SK-MEL-5 (cell line): ENCODE measurements around the gene ITGAL. TPM values are rescaled to one million over a fixed set of nuclear protein-coding genes. Genes with fewer than 3 reads are reported as not detected.
A peak's percentile ranks its signal among the peaks of the same experiment; 100 is the strongest.

ENCODE experiments used
- DNase-seq: peaks from one replicate; pipeline ENCODE4 v3.0.0-alpha.2; 2016; ENCODE audit warnings: low read depth, low spot score
- in situ Hi-C: cut with HindIII; loops from 2 replicates; pipeline ENCODE4 v1.10.0; 2016; ENCODE audit warnings: low sequenced_read_pairs, high pct_unique_total_duplicates, low pct_unique_long_range_greater_than_20kb
- small RNA-seq, 2 experiments: library from RNA; depleted of rRNA; stranded (forward); fragments of <200 nt; gene quantifications; one replicate each; pipeline ENCODE3, GENCODE V24; 2014
- total RNA-seq: library from RNA; depleted of rRNA; stranded (reverse); fragments of >200 nt; shearing (Covaris generic); gene quantifications from 2 replicates; pipeline ENCODE4 v1.2.3, GENCODE V29; 2014; rRNA removed

The ITGAL gene
- total RNA-seq, 1 experiment from 2014 or later = not detected

- DNase-seq = peak; percentile 97
- in situ Hi-C loops = no loop called here
Observed at GRCh38 chr16:30567991-30568638, 95.6 kb downstream of the ITGAL start.

GRCh38 chr16:30569281-30569680 lies 96.7 kb downstream of the ITGAL start:
- no peak for DNase-seq
- in situ Hi-C loops = no loop called here

DNA sequence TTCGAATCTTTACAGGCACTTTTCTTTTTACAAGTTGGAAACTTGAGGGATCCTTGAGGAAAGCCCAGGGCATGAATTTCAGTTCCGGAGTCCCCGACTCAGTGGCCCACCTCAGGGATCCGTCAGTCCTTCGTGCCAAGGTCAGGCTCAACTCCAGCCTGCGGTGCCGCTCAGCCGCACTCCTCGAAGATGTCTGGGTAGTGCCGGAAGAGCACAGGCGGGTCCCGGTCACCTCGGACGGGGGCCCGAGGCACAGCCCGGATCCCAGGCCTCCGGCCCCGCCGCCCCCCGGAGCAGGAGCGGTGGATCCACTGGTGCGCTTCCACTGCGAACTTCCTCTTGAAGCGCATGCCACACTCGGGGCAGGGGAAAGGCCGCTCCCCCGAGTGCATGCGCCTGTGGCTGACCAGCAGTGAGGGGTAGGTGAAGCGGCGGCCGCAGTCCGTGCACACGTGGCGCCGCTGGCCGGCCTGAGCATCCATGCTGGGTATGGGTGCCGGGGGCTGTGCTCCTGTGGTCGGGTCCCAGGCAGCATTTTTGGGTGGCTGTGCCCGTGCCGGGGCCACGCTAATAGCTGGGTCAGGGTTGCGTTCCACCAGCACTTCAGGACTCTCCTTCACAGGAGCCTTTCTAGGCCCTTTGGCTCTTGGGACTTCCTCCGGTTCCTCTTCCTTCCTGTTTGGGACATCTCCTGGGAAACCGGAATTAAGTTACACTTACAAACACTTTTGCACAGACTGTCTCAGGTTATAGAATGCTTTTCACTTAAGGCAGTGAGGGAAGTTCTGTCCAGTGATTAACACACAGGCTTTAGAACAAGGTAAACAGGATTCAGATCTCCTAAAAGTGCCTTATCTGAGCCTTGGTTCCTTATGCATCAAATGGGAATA lies 97.4 kb downstream of the ITGAL start:
- in situ Hi-C loops = no loop called here
- DNase-seq = no peak

GRCh38 chr16:30570636-30571444 lies 98.3 kb downstream of the ITGAL start:
- DNase-seq = peak; percentile 10

DNA sequence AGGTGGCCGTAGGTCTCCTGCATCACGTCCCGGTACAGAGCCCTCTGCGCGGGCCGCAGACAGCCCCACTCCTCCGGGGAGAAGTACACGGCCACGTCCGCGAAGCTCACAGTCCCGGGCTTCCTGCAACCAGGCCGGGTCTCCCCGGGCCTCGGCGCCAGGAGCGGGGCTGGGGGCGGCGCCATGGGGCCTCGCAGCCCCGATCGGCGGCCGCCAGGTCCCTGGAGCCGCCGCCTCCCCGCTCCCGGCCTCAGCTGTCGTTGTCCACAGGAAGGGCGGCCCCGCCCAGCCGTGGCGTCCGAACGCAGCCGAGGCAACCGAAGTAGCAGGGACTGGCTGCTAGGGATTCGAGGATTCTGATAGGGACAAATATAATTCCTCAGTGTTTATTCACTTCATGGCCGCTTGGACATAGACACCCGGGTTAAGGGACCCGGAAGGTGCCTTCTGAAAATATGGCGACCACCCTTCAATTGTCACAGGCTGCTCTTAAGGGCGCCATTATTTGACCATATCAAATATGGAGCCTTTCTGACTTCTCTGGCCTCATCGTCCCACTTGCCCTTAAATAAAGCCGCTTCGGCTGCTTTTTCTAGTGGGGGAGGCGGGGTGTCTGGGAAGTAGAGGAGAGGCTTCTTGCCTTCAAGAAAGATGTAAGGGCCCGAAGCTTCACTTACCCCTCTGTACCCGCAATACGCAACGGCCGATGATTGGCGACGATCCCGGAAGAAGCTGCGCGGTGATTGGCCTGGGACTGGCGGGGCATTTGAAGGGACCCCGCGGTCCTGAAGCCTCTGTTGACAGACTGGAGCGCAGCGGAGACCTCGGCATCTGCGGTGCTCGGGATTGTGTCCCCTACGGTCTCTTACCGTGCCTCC lies 99.1 kb downstream of the ITGAL start, which contains the start of gene ZNF688:
Gene ZNF688, minus strand, starts transcription at position 270 of the 878 bp plus-strand sequence. Its CDS starts 85 bp downstream, at position 185.
- in situ Hi-C loops = no loop called here
- DNase-seq = peak; percentile 96

More at GRCh38 chr16:30570636-30571444, 98.3 kb downstream of the ITGAL start:
- in situ Hi-C loops = no loop called here

Small RNA genes within 50 kb of the gene (small RNA-seq; reads per million reads assigned to genes)
- 0 reads per million in 2 experiments for gene MIR4518
- gene RF00019 = 0 reads per million in 2 experiments
- gene RNU7-61P = 0 to 0.05 reads per million in 2 experiments

Other genes with a start within 250 kb of the ITGAL start
- gene NPIPB13, start 224.3 kb upstream of the ITGAL start, total RNA-seq = 0.90 and 0.95 TPM in 2 replicates
- 38.8 and 43.5 TPM in 2 replicates for gene CD2BP2, start 117.4 kb upstream of the ITGAL start, total RNA-seq
- gene TBC1D10B, start 102.2 kb upstream of the ITGAL start, total RNA-seq = 12.6 and 14.6 TPM in 2 replicates
- not detected in 2 replicates for gene MYL11, start 97.9 kb upstream of the ITGAL start, total RNA-seq
- not detected in 2 replicates for gene SEPTIN1, start 90.2 kb upstream of the ITGAL start, total RNA-seq
- gene ZNF48, start 77.3 kb upstream of the ITGAL start, total RNA-seq = 0.64 and 0.95 TPM in 2 replicates
- 3.7 and 7.2 TPM in 2 replicates for gene ZNF771, start 65.1 kb upstream of the ITGAL start, total RNA-seq
- 11.9 and 21.7 TPM in 2 replicates for gene DCTPP1, start 42.7 kb upstream of the ITGAL start, total RNA-seq
- gene SEPHS2, start 26.9 kb upstream of the ITGAL start, total RNA-seq = 5.4 and 7.9 TPM in 2 replicates
- gene ZNF768, start 53.8 kb downstream of the ITGAL start, total RNA-seq = 40.4 and 43.1 TPM in 2 replicates
- 4.1 and 4.6 TPM in 2 replicates for gene ZNF747, start 62.1 kb downstream of the ITGAL start, total RNA-seq
- gene ZNF764, start 85.6 kb downstream of the ITGAL start, total RNA-seq = 4.1 and 4.9 TPM in 2 replicates
- 16.3 and 23.4 TPM in 2 replicates for gene ZNF688, start 99.0 kb downstream of the ITGAL start, total RNA-seq
- 12.1 and 13.0 TPM in 2 replicates for gene ZNF785, start 113.0 kb downstream of the ITGAL start, total RNA-seq
- gene ZNF689, start 137.6 kb downstream of the ITGAL start, total RNA-seq = 23.0 TPM in 2 replicates
- gene PRR14, start 178.2 kb downstream of the ITGAL start, total RNA-seq = 3.0 and 5.0 TPM in 2 replicates
- 8.8 and 8.9 TPM in 2 replicates for gene FBRS, start 185.7 kb downstream of the ITGAL start, total RNA-seq
- 5.8 and 9.4 TPM in 2 replicates for gene SRCAP, start 226.4 kb downstream of the ITGAL start, total RNA-seq